NCI-H524 treated with DMSO at 0.1 percent for 48 hours (cell line): Measurements from ENCODE around the gene GNAO1.

Source experiments
- DNase-seq: peaks from one replicate; lab custom pipeline; 2025; lab: John Stamatoyannopoulos, UW

The GNAO1 gene

DNA sequence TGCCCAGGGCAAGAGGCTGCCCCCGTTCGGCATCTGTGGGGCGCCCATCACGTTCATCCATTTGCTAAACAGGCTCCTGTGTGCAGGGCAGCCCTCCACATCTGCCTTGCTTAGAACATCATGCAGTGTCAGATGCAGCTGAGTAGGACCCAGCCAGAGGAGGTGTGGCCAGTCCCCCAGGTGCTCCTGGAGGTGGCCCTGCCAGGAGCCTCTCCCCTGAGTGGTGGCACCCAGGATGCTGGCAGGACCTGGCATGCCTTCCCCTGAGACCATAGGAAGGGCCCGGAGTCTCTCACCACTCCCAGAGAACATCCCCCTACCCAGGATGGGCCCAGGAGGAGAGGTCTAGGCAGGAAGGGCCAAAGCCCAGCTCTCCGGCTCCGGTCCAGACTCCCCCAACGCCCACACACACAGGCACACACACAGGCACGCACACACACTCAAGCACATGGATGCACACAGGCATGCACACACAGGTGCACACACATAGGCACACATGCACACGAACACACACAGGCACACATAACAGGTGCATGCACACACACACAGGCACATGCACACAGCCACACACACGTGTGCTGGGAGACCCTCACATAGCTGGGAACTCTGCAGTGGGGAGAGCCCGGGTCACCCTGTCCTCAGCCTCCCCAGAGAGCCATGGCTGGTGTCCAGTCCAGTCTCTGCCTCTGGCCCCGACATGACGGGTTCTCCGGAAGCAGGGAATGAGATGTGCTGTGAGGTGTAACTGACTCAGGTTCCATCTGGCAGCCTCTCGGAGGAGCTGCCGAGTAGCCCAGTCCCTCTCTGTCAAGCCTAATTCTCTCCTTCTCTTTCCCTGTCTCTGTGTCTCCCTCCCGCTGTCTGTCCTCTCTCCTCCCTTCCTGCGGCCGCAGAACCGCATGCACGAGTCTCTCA, 159.5 kb downstream of the GNAO1 start:
- no peak for DNase-seq

DNA sequence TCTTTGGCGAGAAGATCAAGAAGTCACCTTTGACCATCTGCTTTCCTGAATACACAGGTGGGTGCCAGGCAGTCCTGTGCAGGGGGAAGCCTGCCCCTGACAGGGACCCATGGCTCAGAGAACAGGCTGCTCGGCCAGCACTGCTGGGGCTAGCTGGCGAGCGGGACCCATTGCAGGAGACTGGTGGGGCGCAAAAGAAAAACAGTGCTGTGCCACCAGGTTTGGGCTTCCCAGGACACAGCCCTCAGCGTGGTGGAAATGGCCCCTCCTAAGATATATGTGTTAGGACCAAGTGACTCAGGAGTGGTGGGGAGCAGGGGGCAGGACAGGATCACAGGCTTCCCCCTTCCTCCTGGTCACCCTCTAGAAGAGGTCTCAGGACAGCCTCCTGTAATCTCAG, 160.2 kb downstream of the GNAO1 start:
- DNase-seq, result no peak

DNA sequence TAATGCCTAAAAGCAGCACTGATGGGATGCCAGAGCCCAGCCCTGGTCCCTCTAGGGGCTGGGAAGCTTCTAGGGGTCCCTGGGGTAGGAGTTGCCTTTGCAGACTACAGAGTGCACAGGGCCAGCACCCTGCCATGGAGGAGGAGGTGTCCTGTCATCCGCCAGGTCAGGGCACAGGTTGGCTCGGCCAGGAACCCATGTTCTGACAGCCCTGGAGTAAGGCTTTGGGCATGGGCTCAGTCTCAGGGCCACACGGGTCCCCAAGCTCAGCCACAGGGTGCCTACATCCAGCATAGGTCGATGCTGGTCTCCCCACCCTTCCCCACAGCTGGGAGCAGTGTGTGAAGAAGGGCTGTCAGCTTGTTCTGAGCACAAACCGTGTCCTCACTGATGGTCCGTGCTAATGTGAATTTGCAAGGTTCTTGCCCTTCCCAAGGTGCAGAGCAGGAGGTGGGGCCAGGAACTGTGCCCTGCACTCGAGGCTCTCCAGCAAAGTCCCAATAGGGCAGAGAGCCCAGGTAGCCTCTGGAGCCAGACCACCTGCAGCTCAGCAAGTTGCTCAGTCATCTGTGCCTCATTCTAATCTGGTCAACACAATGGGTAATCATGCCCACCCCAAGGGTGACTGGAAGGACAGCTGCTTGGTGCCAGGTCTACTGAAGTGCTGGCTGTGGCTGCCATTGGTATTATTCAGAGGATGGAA, 161.2 kb downstream of the GNAO1 start:
- no peak for DNase-seq

DNA sequence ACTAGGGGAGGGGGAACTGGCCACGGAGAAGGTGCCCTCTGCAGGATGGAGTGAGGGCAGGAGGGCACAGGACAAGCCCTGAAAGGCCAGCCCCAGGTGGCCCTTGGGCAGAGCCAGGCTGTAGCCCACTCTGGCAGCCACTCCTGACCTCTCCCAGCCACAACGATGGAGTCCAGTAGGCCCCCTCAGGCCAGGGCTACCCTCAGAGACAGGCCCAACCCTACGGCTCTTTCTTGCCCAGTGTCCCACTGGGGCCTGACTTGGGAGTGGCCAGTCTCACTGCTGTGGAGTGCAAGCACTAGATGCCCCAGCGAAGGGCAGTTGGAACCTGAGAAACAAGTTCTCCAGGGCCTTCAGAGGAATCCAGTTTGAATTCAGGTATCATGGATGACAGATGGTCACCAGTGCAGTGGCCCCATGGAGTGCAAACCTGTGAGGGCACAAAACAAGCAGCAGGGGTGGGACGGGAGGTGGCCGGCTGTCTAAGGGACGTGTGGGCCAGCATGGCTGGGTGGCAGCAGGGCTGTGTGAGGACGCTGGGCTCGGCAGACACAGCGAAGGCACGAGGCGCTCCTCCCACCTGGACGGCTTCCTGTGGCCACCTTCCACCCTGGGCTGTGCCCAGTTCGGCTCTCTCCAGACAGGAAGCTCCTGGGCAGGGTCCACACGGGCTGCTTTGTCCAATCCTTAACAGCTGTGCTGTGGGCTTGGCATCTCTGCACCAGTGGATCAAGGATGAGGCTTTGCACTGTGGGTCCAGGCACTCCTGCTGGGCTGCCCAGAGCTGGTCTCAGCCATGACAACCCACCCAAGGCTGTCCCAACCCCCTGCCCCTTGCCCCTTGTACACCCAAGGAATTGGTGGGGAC, 162.0 kb downstream of the GNAO1 start:
- no peak for DNase-seq

DNA sequence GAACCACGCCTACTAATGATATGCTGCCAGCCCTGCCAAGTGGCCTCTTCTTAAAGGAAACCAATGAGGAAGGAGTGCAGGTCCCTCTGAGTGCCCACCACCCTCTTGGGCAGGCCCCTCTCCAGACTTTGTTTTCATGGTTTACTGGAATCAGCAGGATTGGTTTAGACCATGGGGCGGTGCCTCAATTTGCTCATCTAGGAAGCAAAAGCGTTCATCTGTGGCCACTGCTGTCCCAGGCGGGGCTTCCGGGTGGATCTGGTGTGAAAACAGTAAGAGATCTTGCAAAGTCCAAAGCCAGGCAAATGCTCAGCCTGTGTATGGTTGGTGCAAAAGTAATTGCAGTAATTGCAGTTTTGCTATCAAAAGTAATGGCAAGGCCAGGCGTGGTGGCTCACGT, 162.7 kb downstream of the GNAO1 start:
- DNase-seq, result no peak

DNA sequence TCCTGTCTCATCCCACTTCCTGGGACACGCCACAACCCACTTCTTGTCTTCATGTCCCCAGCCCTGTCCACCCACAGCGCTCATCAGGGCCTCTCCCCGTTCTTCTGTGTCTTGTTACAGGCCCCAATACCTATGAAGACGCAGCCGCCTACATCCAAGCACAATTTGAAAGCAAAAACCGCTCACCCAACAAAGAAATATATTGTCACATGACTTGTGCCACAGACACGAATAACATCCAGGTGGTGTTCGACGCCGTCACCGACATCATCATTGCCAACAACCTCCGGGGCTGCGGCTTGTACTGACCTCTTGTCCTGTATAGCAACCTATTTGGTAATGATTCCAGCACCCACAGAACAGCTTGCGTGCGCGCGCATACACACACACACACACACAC, 163.5 kb downstream of the GNAO1 start:
- no peak for DNase-seq

DNA sequence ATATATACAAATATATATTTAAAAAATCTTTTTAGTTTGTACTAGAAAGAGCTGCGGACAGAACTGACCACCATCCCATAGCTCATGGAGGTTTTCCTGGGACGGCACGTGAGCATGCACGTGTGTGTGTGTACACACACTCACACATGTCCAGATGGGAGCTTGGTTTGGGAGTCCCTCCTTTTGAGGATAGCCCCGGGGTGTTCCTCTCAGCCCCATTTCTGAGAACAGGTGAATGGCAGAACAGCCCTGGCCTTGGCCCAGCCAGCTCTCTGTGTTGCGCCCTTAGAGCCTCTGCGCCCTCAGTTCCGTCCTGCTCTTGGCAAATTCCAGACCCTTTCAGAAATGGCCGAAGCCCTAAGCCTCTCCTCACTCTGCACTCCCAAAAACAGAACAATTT, 163.9 kb downstream of the GNAO1 start:
- no peak for DNase-seq

DNA sequence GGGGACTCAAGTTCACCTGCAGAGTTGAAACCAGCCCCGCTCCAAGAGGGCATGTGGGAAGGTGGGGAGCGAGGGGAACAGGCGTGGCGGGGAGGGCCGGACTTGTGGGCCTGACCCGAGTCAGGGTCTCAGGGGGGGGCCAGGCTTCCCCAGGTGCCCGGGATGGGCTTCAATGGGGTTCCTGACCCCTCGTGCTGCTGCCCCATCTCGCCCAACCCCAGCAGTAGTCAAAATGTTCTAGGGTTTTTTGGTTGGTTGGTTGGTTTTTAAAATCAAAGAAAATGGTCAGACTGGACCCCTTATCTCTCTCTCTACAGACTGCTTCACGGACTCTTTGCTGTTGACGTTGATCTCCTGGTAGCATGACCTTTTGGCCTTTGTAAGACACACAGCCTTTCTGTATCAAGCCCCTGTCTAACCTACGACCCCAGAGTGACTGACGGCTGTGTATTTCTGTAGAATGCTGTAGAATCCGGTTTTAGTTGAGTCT, 164.5 kb downstream of the GNAO1 start:
- DNase-seq, result no peak

DNA sequence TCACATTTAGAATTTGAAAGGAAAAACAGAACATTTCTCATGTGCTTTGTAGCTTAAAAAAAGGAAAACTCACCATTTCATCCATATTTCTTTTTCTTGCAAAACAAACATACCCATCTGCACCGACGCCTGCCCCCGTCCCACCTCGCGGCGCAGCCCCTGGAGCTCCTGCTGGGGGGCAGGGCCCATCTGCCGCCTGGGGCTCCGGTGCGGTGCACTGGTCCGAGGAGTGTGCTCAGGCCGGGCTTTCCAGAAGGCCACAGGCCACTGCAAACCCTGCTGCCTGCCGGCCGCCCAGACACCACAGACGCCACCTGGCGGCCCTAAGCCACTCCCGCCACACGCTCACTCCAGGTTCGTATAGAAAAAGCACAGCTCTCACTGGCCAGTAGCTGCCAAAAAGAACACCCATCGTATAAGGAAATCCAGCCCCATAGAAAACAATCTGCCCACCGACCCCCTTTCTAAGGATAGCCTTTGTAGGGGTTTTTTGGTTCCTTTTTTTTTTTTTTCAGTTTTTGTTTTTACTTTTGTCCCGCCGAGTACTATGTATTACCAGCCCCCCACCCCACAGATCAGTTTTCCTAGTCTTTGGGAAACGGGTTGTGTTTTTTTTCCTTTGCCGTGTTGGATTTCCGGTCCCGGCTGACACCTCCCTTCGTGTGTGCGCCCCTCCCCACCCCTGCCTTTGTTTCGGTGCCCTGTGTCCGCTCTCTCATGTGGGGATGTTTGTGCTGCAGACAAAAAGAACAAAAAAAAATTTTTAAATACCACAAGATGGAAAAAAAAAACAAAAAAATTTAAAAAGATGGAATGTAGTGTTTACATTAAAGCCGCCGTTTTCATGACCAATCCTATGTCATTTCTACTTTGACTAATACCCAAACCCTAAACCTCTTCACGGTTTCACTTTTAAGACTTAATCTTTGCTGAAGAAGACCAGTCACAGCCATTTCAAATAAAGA, 165.3 kb downstream of the GNAO1 start:
- peak; percentile 67 for DNase-seq

DNA sequence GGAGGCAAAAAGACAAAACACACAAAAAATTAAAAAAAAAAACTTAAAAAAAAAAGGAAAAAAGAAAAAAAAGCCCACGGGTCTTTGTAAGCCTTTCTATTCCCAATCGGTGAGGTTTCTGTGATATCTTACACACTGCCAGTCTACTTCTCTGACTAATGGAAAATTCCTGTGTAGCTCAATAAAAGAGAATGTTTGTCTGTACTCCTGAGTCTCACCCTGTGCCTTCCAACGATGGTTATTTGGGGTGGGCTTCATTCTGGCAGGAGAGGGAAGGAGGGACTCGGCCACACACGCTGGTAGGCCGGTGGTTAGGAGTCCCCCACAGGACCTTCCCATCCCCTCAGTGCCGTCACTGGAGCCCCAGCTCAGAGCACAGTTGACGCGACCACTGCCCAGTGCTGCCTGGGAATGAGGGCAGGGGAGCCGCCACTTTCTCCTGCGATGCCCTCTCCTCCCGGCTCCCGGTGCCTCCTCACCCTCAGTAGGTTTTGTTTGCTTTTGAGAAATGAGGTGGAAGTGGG, 166.0 kb downstream of the GNAO1 start:
- DNase-seq, result no peak

DNA sequence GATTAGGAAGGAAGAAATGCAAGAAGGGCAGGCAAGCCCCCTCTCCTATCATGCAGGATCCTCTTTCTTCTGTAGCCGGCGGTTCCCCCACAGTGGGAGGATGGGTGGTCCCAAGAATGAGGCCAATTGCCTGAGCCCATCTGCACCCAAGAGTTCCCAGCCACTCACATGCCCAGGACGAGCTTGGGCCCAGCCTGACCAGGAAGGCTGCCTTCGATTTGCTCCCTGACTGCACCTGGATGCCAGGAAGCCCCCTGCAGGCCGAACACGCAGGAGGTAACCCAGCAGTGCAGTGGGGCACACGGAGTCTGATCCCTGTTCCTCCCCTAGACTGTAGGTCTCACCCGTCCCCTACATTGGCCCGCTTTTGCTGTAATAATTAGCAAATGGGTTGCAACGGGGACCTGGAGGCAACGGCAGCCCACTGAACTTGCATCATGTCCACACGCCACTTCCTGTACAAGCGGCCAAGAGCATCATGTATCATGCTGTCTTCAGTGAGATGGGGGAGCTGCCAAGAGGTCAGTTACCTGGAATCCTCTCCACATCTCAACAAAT, 166.6 kb downstream of the GNAO1 start:
- DNase-seq, result no peak

DNA sequence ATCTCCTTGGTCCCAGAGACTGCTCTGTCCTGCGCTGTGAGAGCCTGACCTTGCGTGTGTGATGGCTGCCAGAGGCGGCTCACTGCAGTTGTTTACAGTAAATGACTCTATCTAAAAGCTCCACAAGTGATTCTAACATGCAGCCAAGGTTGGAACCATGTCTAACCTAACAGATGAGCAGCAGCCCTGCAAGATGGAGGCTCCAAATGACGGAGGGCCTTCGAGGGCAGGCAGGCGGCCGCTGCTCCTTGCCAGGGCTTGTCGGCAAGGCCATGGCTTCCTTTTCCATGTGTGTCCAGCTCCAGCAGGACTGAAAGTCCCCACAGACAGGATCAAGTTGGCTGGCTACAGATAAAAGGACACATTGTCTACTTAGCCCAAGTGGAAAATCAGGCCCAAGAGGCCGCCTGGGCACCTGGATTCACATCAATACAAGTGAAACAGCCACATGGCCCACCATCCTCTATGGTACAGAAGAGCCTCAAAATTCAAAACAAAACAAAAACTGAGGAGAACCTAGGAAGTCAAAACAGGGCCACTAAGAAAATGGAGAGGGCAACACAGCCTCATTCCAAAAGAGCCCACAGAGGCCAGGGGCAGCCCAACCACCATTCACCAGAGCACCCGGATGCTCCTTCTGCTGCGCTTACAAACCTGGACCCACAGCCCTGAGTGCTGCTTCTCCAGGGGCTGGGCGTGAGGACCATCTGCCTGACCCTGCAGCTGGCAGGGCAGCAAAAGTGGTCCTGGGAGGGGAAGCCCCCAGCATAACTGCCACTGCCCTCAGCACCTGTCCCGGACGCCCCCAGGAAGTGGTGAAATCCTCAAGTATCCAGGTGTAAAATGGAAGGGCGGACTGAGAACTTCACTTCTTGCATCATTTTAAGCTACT, 169.1 kb downstream of the GNAO1 start:
- no peak for DNase-seq

DNA sequence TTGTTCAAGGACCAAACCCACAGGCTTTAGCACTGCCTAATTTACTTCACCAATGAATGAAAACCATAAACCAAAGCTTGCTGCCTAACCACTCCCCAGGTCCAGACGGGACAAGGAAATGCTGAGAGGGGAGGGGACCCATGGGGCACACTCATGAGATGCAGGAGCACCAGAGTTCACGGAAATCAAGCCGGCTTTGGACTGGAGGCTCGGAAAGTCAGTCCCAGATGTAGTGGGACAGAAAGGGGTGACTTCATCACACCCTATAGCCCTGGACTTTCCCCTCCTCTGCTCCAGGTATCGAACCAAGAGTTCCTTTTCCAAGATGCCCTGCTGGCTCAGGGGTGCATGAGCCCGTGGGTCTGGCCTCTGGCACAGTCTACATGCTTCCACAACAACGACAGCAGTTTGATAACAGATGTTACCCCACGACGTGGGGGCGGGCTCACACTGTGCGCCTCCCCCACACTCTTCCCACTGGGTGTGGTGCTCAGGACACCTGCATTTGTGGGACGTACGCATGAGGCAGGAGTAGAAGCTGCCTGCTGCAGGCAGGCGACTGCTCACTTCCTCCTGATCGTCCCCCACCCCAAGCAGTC, 170.9 kb downstream of the GNAO1 start:
- no peak for DNase-seq

DNA sequence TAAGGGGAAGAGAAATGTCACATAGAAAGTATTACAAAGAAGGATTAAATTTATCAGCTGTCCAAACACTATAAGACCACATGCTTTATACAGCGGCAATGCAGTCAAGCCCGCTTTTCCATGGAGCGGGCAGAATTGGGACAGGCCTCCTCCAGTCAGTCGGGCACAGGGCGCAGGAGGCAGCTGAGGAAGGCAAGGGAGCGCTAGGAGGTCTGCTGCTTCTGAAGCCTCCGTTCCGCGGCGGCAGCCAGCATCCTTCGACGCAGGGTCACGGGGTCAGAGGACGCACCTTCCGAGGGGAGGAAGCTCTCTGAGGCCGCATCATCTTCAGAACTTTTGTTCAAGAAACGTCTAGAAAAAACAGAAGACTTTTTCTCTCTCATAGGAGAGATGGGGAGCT, 171.4 kb downstream of the GNAO1 start:
- no peak for DNase-seq

DNA sequence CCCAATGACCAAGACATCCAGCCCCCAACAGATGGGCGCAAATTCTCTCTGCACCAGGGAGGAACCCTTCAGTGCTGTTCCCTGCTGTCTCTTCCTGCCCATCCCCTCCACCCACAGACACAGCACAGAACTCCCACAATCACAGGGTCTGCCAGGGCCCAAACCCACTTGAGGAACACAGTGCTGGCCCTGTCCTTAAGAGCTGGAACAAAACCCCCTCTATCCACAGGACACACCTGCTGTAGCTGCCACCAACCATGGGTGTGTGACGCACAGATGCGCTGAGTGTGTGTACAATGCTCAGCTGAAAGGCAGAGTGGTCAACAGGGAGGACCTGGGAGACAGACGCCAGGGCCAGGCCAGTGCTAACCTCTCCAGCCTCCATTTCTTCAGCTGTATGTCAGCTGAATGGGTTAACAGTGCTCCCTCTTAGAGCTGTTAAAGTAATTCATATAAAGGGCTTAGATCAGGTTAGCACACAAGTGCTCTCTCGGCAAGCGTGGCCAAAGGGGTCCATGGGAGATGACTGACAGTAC, 172.0 kb downstream of the GNAO1 start:
- DNase-seq, result no peak

DNA sequence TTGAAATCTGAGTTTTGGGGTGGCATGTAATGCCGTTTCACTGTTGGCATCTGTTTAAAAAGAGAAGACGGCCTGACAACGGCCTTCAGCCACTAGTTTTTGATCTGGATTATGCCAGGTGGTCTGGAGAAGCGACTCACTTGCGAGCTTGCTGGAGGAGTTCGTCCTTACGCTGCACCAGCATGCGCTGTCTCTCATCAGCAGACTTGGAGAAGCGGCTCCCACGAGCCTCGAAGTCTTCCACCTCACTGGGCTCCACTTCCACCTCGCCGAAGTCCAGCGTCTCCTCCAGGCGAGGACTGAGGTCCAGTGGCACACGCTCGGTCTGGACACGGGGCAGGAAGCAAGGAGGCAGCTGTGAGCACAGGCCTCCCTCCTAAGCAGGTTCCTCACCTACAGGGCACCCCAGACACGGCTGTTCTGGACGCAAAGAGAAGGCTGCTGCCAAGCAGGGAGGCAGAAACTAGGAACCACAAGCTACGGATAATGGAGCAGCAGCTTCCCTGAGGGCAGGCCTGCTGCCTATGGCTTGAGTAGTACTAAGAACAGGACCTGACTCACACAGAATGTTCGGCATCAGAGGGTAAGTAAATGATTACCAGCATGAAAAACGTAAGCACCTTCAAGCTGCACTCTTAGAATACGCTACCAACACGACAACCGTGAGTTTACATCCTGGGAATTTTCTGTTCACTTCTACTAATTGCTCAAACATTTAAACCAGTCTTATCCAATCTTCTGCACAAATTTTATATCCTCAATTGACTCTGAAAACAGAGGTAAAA, 172.7 kb downstream of the GNAO1 start:
- no peak for DNase-seq

DNA sequence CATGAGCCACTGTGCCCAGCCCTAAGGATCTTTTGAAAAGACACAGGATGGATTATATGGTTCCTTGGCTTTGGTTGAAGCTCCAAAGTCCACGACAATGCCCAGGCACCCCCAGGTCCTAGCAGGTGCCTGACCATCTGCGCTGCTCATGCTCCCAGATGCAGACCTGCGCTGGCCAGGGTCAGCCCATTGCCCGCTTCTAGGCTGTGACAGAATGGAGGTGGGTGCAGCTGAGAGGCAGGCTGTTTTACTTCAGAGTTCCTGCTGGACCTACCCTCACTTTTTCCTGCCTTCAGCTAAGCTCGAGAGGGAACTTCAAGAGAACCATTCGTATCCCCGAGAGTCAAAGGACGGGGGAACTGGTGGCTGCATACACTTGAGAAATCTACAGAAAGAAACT, 173.6 kb downstream of the GNAO1 start:
- DNase-seq, result no peak

DNA sequence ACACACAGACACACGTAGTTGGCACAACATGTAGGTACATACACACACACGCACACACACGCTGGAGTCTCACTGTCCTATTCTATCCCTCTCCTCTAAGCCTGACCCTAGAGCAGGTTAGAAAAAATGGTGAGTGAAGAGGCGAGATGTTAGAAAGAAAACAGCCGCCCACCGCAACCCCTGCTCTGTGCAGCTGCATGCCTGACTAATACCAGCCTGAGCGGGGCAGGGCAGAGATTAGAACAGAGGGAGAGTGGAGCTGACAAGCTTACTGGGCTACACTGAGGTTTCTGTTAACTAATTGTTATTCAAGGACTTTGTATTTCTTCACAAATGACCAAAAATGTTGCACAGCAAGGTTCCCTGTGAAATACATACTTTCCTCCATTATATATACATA, 174.3 kb downstream of the GNAO1 start:
- DNase-seq, result no peak
